Measurements from ENCODE around the gene VAC14.
"Not testable (repeated sequence)": the region's sequence is repeated elsewhere in the genome, so short reads cannot be mapped to it uniquely, and the experiment has no call there.

VAC14 gene

DNA sequence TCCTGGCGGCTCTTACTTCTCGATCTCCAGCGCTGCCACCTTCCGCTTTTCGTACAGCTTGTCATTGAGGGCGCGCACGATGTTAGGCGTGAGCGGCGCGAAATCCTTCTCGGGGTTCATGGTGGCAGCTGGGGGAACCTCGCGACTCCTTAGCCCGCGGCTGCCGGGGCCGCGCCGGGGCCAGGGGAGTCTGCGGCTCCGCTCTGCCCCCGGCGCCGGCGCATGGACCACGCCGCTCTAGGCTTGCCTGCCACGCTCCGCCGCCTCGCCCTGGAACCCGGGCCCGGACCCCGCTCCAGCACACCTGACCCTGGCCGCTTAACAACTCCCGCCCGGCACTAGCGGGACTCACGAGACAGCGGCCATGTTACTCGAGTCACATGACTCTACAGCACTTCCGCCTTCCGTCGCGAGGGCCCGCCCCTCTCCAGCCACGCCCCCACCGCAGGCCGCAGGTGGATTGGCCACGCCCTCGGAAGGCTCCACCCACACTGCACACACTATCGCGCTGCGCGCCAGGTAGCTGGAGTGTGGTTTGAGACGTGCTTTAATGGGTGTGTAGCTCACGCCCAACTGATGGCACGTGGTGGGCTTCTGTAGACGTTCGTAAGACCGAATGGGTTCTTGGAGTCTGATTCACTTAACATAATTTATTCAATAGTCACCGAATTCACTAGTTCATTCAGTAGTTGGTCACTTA, at the start of gene VAC14:
VAC14 (minus strand) TSS at position 378 of the 700 bp plus-strand sequence; CDS start at position 120, 258 bp downstream.
- DNase-seq (ENCODE audit: low spot score) = peak; percentile 98
- TF ChIP-seq, protein P1, sequence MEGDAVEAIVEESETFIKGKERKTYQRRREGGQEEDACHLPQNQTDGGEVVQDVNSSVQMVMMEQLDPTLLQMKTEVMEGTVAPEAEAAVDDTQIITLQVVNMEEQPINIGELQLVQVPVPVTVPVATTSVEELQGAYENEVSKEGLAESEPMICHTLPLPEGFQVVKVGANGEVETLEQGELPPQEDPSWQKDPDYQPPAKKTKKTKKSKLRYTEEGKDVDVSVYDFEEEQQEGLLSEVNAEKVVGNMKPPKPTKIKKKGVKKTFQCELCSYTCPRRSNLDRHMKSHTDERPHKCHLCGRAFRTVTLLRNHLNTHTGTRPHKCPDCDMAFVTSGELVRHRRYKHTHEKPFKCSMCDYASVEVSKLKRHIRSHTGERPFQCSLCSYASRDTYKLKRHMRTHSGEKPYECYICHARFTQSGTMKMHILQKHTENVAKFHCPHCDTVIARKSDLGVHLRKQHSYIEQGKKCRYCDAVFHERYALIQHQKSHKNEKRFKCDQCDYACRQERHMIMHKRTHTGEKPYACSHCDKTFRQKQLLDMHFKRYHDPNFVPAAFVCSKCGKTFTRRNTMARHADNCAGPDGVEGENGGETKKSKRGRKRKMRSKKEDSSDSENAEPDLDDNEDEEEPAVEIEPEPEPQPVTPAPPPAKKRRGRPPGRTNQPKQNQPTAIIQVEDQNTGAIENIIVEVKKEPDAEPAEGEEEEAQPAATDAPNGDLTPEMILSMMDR (IDR thresholded peaks at IDR 0.05; ENCODE audit: extremely low read depth, missing control alignments) = no peak

DNA sequence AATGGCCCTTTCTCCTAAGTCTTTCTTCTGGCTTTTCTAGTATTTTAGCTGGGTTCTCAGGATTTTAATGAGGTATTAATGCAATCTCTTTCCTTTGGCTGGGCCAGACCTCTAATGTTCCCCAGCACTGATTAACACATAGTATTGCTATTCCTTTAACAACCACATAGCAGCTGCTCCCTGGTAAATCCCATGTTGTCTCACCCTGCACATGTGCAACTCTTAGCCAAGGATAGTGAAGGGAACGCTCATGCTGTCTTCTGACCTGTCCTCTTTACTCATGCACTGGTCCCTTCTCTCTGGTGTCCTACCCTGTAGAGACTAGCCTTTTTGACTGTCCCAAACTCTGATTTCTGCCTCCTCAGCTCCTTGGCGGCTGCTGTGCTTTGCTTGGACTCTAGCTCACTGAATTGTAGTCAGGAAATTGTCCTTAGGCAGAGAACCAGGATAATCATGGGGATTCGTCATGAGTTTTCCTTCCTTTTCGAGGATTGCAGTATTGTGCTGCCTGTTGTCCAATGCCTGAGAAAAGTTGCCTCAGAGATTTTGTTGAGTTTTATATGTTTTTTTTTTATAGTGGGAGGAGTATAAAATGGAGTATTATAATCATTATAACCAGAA, 22.6 kb upstream of the VAC14 start:
- DNase-seq (ENCODE audit: low spot score) = not testable (repeated sequence)

DNA sequence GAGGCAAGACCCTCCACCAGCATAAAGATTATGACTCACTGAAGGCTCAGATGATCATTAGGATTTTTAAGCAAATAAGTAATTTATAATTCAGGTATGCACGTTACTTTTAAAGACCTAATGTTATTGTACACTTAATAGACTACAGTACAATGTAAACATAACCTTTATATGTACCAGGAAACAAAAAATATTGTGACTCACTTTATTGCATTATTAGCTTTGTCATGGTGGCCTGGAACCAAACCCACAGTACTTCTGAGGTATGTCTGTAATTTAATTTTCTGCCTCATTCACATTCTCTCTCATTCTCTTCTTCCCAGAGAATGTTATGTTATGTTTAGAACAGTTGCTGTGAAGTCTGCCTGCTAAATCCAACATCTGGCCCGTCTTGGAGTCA, 21.8 kb upstream of the VAC14 start:
- not testable (repeated sequence) for DNase-seq (ENCODE audit: low spot score)

DNA sequence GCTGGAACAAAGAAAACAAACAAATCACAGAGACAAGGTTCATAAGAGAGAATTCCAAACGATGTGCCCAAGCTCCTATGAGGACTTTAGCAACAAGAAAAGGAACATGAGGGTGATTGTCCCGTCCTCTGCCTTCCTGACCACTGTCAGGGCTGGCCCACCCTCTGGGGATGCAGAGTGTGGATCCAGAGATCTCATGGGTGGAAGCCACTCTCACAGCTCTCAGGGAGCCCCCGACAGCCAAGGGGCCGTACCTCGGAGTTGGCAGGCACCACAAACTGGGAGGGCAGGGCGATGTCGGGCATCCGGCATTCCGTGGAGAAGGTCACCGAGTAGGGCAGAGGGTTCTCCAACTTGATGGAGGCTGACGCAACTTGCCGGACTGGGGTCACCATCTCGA, 17.1 kb upstream of the VAC14 start:
- not testable (repeated sequence) for DNase-seq (ENCODE audit: low spot score)

DNA sequence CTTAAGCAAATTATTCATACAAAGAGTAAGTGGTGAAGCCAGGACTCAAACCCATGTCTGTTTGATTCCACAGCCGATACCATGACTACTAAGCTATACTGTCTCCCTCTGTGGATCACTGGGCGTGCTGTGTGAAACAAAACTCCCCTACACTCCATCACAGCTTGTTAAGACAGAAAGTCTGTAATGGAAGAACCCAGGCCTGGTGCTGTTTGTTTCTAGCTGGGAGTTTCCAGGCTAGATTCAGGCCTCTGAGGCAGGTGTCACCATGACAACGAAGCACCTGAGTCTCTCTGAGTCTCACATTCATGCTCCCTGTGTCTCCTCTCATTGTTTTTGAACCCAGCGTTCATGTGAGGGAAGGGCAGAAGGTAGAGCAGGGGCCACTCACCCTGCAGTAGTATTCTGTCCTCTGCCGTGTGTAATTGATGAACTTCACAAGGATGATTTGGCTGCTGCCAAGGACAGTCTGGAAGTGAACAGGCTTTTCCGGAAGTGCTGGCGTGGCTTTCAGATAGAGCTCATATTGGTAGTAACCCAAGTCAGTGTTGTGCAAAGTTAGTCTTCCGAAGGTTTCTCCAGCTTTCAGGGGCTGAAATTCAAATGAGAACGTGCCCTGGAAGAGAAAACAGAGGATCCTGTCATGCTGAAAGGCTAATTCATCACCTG, 8.6 kb upstream of the VAC14 start:
- DNase-seq (ENCODE audit: low spot score) = peak; percentile 41
- TF ChIP-seq, protein P1 (IDR thresholded peaks at IDR 0.05; ENCODE audit: extremely low read depth, missing control alignments) = no peak

DNA sequence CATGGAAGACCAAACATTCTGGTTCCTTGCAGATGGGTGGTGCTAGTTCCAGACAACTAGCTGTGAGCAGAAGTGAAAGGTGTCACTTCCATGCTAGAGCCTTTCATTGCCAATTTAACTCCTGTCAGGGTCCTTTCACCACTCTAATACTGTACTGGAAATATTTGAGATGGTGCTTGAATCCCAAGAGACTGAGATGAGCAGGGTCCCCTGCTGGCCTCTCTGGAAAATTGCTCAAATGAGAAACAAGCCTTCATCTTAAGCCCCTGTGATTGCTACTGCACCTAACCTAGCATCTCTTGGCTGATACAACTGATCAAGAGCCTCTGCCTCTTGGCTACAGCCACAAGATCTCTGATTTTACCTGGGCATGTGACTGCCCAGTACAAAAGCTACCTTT, 7.4 kb upstream of the VAC14 start:
- TF ChIP-seq, protein P1 (IDR thresholded peaks at IDR 0.05; ENCODE audit: extremely low read depth, missing control alignments) = no peak
- no peak for DNase-seq (ENCODE audit: low spot score)

DNA sequence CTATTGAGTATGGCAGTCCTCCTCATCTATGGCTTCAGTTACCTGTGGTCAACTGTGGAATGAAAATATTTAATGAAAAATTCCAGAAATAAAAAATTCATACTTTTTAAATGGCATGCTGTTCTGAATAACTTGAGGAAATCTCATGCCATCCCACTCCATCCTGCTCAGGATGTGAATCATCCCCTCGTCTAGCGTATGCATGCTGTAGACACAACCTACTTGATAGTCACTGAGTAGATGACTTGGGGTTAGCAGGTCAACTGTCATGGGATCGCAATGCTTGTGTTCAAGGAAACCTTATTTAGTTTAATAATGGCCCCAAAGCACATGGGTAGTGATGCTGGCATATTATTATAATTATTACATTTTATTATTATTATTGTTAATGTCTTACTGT, 4.8 kb upstream of the VAC14 start:
- TF ChIP-seq, protein P1 (IDR thresholded peaks at IDR 0.05; ENCODE audit: extremely low read depth, missing control alignments) = no peak
- no peak for DNase-seq (ENCODE audit: low spot score)

DNA sequence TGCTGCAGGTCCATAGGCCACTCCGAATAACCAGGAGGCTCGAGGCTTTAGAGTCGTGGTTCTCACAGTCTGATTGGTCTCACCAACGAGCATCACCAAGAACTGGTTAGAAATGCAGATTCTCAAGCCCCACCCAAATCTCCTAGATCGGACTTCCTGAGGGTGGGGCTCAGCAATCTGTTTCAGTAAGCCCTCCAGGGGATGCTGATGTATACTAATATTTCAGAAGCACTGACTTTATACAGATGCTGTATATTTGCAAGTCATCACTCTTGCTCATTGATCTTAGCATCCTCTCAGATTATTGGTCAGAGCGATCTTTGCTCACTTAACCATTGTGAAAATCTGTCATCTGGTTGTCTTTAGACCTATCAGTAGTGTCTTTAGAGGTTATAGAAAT, 4.4 kb upstream of the VAC14 start:
- DNase-seq (ENCODE audit: low spot score) = no peak
- TF ChIP-seq, protein P1 (IDR thresholded peaks at IDR 0.05; ENCODE audit: extremely low read depth, missing control alignments) = no peak

DNA sequence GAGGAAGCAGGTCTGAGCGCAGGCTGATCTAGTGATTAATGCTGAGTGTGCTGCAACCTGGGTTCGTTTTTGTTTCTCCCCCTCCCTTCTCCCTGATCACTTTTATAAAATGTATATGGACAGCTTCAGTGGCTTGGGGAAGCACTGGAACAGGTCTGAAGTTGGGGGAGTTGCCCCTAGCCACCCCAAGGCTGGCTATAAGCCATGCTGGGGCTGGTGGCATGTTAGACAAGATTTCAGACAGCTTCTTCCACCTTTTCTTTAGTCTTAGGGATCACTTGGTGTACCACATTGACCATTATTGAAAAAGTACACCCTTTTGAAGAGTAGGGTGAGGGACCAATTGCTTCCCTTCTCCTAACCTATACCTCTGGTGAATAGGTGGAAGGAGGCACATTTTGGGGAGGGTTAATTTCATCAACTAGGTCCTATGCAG, 3.8 kb upstream of the VAC14 start:
- TF ChIP-seq, protein P1 (IDR thresholded peaks at IDR 0.05; ENCODE audit: extremely low read depth, missing control alignments) = no peak
- no peak for DNase-seq (ENCODE audit: low spot score)

Measured in GM20000 (cell line).